Smooth muscle cell of the coronary artery (primary cell): ENCODE measurements around the gene TASOR2. TPM values are rescaled to one million over a fixed set of nuclear protein-coding genes. Genes with fewer than 3 reads are reported as not detected.

Experiments
- total RNA-seq: library from RNA; depleted of rRNA; stranded (reverse); fragments of >200 nt; gene quantifications from 2 replicates; pipeline ENCODE4 v1.2.3, GENCODE V29; 2014; ENCODE audit warnings: low replicate concordance

TASOR2 gene, protein sequence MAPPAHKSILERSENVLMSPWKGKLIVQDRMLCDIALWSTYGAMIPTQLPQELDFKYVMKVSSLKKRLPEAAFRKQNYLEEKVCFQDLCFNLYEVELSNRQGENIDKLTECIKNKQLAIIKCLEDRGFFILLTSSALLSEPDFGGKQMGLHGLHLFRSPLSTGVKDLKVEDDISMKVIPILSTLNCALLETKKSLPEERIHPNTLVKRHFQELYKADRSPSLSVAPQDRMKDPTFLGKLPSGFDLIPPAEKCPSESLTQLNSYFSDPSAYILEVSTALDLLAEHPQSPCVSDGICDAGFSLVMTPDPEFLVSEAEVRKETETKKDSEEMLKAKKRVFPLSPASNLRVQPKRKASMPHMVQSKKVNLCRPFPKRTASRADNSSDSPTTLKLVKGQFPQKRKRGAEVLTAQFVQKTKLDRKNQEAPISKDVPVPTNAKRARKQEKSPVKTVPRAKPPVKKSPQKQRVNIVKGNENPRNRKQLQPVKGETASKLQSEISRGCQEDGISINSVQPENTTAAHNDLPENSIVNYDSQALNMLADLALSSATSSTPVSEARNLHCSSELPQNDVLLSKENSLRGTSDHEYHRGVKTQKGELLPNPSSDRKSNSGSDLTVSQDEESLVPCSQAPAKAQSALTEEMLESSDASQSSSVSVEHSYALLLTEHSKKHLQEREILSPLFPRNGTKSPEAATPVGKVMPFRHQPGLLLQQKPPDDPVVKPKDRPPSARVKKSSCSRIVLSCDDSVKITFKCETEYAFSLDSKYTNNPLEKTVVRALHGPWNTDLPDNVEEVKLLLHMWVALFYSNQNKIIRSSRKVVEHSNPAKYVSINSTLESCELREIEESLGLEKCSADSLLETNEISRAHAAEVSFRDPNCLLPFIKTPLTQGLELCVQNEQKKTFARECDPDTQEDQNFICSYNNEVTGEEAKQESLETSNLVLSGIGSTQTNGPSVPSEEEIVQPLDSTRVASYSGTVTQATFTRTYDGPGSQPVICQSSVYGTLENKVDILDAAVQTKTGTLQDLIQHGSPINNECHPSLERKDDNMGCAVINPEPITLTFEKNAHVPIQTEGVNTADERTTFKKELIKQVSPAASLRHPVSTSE (N-terminal part only)
- 21.5 and 52.2 TPM in 2 replicates for total RNA-seq

DNA sequence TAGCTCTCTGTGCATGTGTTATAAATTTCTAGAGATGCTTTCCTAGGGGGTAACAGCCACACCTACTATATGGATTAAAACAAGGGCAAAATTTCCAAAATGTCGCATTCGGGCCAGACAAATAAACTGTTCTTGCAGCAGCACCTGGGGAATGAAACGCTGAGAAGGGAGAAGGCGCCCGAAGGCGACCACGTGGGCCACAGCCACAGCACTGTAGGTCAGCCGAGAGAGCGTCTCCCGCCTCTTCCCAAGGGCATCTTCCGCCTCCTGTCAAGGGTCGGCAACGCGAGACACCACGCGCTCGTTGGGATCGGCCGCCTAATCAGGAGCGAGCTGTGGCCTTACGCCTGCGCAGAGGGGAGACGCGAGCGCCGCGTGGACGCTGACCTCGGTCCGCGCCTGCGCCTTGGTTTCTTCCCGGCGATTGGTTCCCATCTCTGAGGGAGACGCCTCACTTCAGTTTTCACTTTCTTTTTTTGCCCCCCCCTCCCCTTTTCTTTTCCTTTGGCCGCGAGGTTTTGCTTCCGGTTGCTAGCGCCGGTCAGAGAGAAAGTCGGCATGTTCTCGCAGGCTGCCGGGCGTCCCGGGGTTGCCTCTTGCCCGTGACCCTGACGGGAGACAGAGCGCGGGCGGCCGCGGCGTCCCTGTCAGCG is at the start of gene TASOR2:
TSS of gene TASOR2 (plus strand) at position 521 of the 653 bp plus-strand sequence. CDS start 35,805 bp downstream, outside the sequence.

DNA sequence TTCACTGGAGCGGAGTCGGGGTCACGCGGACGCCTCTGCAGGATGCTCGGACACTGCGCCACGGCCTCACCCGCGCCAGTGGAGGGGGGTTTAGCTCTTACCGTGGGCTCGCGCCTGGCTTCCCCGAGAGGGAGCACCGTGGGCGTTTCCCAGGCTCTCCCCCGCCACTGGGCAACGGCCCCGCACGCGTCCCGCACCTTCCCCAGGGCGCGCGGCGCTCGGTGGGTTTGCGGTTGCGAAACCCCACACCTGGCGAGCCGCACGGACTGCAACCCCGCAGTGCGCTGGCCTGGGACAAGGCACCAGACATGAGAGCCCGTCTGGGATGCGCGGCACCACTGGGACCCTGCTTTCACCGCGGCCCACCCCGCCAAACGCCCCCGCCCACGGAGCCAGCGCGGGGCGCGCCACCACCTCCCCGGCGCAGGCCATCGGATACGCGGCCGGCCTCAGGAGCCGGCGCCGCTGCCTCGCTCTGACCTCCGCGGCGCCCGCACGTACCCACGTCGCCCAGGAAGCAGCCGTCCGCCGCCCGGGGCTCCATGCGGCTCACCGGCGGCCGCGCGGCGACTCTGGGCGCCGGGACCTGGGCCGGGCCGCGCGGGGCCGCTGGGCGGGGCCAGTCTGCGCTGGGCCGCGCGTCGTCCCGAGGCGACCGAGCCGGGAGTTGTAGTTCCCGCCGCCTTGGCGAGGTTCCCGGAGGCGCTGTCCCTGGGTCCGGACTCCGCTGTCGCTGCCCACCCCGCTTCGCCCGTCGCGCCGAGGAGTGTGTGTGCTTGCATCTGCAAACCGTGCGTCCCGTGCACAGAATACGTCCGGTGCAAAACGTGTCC is 18.4 kb upstream of the TASOR2 start, which contains the start of gene ASB13:
TSS of gene ASB13 (minus strand) at position 588 of the 833 bp plus-strand sequence. CDS start at position 544, 44 bp downstream.

Other genes with a start within 250 kb of the TASOR2 start
- not detected in 2 replicates for gene CALML5, start 185.3 kb upstream of the TASOR2 start, total RNA-seq
- gene CALML3, start 159.9 kb upstream of the TASOR2 start, total RNA-seq = not detected in 2 replicates
- 9.7 and 13.3 TPM in 2 replicates for gene ASB13, start 18.2 kb upstream of the TASOR2 start, total RNA-seq
- 423 and 430 TPM in 2 replicates for gene GDI2, start 128.6 kb downstream of the TASOR2 start, total RNA-seq
- gene ANKRD16, start 205.1 kb downstream of the TASOR2 start, total RNA-seq = 5.1 and 10.1 TPM in 2 replicates
- 117 and 181 TPM in 2 replicates for gene FBH1, start 205.4 kb downstream of the TASOR2 start, total RNA-seq